ENCODE results near the gene SLC26A2.

GRCh38 chr5:149940077-149940574 is 20.4 kb upstream of the SLC26A2 start:
- TF ChIP-seq CTCF (IDR thresholded peaks at IDR 0.05) (no peak), EZH2 (IDR thresholded peaks at IDR 0.05; ENCODE audit: borderline replicate concordance, insufficient read depth, low read depth, low read length, poor library complexity, severe bottlenecking) (no peak)

All from B cell (primary cell).